A204.1 (cell line): ENCODE measurements around the gene ZNF710.

Experiments used
- FAIRE-seq: peaks from 2 replicates; lab custom pipeline; 2012; peaks lifted over from hg19 to GRCh38; lab: Jason Lieb, UNC

The ZNF710 gene

DNA sequence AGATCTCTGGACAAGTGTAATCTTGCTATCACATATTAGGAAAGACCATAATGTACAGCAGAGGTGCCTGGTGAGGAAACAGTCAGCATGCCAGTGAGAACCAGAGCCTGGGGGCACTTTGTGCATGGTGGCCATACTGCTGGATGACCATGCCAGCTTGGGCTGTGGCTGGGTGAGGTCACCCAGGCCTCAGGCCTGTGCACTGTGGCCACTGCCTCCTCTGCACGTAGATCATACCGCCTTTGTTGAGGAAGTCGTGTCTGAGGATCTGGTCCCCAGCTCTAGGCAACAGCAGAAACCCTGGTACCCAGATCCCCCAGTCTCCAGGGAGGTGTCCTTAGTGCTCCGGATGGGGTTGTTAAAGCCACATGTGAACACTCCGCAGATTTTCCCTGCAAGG is 38.9 kb downstream of the ZNF710 start:
- FAIRE-seq: no peak

GRCh38 chr15:90040618-90041017 is 39.5 kb downstream of the ZNF710 start:
- no peak for FAIRE-seq

DNA sequence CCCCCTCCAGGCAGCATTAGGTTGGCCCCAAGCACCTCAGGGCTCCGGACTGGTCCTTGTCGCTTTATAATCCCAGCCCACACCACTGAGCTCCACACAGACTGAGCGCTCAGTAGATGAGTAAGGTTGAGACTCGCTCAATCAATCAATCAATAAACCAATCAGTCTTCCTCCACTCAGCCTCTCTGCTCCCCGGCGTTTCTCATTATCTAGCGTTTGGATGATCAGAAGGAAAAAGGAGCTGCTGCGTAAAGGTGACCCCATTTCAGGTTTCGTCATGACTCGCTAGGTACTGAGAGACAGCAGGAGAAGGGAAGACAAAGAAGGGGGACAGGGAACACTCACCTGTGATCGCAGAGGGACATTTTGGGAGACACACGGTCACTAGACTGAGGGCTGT is 41.2 kb downstream of the ZNF710 start:
- no peak for FAIRE-seq

GRCh38 chr15:90042766-90043529 is 41.8 kb downstream of the ZNF710 start:
- FAIRE-seq: no peak

DNA sequence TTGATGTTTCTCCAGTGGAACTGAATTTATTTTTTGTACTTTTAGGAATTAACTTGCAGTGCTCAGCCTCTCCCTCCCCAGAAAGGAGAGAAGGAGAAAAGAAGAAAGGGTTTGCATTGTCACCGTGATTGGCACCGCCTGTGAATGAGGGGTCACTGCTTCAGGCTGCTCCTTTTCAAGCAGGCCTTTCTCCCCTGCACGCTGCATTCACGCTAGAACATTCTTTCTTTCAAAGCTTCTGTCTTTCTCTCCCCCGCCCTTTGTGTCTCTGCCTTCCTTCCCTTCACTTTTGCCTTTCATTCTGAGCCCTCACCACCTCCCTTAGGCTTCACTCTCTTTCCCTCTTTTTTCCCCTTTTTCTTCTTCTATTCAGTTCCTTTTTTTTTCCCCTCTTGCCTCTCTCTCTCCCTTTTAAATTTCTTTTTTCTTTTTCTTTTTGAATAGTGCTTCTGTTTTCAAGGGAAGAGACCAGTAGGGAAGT is 42.4 kb downstream of the ZNF710 start:
- FAIRE-seq: no peak

DNA sequence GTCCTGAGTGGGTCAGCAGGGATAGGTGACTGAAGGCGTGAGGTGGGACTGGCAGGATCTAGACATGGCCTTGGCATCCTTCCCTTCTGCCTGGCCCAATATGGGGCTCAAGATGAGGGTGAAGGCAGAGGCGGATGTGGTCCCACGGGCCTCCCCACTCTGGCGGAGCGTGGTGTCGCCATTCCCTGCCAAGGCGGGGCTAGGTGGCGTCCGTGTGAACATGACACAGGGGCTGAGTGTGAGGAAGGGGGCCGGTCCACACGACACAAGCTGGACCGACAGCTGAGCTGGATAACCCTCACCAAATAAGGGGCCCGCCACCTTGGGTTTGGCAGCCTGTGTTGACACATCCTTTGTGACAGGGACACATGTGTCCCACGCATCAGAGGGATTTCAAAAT is 43.1 kb downstream of the ZNF710 start:
- no peak for FAIRE-seq

DNA sequence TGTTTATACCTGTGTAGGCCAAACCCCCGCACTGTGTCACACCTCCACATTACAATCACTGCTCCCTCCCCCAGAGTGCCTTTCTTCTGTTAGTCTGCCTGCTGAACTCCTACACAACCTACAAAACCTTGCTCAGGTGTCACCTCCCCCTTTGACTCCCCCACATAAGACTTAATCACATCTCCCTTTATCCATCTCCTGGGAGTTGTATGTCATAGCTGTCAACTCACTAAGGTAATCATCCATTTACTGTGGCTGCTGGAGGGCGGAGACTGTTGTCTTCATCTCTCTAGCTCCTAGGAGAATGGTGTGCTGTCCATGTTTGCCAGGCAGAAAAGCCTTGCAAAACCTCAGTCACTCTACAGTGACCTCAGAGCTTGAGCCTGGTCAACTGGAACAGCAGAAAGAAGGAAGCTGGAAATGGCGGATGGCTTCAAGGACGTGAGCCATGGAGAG is 43.8 kb downstream of the ZNF710 start:
- no peak for FAIRE-seq

DNA sequence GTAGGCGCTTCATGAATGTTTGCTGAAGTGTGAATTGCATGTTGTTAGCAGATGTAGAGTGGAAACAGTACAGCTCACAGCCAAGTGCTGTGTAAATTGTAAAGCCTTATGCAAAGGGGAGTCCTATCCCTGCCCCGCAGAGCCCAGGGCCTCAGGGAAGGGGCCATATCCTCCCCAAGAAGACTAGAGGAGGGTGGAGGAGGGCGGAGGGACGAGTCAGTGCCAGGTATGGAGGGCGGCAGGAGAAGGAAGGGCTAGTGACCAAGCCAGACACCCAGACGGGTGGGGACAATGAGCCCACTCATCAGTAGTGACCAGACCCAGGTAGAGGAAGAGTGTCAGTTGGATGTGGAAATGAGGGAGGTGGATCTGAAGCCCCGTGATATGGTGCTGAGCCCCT is 45.2 kb downstream of the ZNF710 start:
- no peak for FAIRE-seq

DNA sequence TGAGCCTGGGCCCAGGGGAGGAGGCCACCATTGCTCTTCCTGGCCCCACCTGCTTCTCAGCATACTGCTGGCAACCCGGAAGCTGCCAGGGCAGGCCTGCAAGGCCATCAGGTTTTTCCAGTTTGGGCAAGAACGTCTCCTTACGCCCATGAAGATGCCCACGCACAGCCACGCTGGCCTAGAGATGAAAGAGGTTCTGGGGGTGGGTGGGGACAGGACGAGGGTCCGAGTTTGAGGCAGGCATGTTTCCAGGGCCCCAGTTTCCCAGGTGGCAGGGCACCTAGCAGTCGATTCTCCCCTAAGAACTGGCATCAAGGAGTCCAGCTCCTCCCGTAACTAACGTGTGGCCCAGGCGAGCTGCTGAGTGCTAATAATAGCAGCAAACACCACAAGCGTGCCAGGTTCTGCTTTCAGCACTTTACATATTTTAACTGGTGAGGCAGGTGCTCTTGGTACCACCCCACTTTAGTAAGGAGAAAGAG is 45.8 kb downstream of the ZNF710 start:
- no peak for FAIRE-seq

DNA sequence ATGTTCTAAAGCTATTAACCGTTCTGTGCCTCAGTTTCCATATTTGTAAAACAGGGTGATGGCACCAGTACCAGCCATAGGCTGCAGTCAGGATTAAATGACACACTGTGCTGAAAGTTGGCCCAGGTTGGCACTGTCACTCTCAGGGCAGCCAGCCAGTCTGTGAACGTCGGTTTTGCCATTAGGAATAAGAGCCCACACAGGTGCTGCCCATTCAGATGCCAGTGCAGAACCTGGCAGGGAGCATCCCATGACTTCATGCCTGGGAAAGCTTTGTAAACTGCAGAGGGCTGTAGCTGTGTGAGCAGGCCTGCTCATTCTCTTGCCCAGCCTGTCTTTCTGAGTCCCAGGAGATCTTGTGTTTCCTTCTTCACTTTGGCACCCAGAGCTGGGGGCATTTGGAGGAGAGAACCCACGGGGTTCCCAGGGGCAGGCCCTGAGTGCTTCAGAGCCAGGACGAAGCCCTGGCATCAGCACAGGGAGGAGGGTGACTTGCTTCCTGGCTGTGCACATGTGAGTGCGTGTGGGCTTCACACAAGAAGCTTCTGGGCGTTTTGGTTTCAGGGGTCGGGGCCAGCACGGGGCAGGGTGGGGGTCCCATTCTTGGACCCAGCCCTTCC is 46.9 kb downstream of the ZNF710 start:
- FAIRE-seq: no peak

GRCh38 chr15:90049030-90049429 is 47.9 kb downstream of the ZNF710 start:
- no peak for FAIRE-seq

DNA sequence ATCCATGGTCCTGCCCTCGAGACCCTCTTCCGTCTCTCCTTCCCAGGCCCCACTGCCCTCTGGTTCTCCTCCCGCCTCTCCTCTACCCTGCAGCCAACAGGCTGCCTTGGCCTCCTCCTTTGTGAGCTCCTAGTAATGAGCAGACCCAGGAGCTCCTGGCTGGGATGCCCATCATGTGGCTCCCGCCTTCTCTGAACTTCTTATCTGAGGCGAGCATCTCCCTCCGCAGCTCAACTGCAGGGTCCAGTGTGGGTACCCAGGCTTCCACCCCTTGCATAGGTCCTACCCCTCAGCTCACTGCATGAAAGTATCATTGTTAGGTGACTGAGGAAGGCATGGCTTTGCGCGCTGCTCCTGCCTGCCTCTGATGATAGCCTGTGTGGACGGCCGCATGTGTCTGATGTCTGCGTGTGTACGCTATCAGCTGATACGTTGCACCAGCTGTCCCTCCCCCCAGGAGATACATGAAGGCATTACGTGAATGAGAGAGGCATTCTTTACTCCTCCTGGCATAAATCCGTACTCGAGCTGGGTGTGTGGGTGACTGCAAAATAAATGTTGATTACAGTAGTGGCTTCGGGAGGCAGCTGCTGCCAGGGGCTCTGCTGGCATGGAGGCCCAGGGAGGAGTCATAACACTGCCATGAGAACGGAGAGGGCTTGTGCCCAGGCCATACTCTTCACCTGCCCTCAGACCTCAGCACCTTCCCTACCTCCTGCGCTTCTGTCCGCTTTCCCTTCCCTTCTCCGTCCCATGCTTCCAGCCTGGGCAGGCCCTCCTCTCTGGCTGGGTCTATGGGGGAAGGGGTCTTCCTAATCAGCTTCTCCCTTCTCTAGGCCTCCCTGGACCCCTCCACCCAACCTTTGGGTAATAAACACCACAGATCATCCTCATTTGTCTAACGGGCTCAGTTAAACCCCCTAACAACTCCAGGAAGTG is 48.8 kb downstream of the ZNF710 start:
- FAIRE-seq: no peak

DNA sequence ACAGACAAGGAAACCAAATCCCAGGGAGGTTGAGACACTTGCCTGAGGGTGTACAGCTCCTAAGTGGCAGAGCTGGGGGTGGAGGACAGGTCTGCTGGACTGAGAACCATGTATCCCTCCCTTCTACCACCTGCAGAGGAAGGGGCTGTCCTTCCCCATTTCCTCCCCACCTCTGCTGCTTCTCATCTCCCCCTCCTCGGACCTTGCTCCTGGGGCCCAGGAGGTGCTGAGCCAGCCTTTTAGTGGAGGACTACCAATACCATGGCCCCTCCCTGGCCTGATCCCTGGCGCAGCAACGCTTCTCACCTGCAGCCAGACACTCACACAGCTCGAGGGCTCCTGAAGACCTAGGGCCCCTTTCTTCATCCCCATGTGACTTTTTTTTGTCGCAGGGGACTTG is 50.8 kb downstream of the ZNF710 start:
- no peak for FAIRE-seq

DNA sequence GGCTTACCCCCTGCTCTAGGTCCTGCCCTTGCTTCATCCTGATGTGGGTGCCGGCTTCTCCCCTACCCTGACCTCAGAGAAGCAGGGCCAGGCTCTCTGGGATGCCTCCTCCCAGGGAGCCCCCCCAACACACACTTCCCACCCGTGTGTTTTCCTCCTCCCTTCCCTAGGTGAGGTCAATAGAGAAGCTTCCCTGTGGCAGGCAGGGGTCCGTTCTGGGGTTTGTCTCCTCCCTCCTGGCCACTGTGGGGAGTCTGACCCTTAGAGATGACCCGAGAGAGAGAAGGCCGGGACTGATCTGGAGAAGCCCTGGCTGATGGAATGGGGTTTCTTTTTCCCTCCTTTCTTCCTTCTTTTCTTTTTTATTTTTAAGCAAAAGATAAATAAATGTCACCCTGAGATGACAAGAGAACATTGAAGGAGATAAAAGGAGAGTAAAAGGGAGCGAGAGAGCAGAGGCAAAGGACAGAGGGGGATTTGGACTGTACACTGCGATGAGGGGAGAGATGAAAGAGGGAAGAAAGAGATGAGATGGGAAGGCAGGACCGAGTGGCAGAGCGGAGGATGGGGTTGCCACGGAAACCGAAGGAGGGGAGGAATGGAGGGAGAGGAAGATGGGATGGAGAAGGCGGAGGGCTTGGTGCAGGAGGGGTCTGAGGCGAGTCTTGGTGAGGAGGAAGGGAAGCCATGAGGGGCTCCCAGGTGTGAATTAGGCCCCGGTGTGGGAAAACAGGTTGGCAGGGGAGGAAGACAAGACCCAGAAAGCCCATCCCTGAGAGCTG is 52.8 kb downstream of the ZNF710 start:
- FAIRE-seq: no peak

GRCh38 chr15:90054618-90055097 is 53.5 kb downstream of the ZNF710 start:
- no peak for FAIRE-seq

DNA sequence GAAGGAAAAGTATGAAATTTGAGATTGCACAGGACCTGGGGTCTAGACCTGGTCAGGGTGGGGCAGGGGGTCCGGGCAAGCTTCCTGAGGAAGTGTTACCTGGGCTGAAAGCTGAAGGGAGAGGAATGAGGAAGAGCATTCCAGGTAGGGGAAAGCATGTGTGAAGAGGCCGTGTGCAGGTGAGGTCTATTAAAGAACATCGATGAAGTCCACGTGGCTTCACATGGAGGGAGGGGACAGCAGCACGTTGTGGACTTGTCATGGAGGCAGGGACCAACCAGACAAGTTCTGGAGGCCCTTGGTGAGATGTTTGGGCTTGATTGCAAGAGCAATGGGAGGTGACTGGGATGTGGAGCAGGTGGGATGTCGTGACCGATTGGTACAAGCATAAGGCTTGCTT is 54.1 kb downstream of the ZNF710 start:
- FAIRE-seq: no peak

GRCh38 chr15:90056529-90056928 is 55.4 kb downstream of the ZNF710 start:
- FAIRE-seq: no peak

DNA sequence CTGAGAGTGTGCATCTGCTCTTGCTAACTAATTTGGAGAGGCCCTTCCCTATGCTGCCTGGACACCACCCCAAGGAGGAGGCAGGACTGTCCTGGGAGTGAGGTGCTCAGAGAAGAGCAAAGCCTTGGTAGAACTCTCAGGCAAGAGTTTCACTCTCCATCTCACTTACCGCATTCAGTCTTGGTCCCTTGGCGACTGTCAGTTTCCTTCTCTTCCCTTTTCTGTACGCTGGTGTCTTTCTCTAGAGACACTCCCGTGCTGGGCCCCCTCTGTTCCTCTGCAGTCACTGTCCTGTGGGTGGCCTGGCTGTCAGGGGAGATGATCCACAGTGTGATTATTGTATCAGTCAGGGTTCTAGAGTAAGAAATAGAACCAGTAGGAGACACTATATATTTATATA is 57.2 kb downstream of the ZNF710 start:
- no peak for FAIRE-seq

DNA sequence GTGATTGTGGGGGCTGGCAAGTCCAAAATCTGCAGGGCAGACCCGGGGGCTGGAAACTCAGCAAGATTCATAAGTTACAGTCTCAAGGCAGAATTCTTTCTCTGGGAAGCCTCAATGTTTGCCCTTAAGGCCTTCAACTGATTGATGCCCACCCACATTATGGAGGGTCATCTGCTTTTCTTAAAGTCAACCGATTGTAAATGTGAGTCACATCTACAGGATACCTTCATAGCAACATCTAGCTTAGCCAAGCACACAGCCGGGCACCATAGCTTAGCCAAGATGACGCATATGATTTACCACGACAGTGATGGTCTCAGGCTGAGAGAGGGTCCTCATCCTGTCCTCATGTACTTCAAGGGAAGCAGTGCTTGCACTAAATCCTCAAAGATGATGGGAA is 57.7 kb downstream of the ZNF710 start:
- FAIRE-seq: no peak

DNA sequence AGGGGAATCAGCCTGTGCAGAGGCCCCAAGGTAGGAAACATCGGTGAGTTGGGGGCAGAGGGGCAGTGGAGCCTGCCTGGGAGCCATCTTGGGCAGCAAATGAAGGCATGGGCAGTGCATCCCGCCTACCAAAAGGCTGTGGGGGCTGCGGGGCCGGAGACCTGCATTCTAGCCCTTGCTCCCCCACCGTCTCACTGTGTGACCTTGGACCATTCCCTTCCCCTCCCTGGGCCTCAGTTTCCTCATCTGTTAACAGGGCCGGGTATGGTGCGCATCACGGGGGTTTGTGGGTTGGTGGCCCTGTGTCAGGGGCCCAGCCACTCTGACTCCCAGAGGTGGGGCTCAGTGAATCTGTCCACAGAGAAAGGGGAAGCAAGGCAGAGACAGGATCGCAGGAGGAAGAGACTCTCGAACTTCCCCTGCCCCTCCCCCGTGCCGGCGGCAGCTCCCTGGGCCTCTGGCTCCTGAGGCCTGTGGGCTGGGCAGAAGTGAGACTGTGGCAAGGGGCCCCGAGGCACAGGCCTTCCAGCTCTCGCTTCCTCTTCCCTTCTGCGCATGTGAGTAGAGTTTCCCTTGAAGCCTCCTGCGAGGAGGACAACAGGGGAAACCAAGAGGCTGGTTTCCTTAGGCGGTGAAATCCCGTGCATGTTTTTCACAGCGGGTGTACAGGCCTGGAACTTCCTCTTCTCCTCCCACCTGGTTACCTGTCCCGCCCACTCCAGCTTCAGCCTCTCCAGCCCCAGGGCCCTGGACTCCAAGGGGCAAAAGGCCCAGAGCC is 58.3 kb downstream of the ZNF710 start:
- no peak for FAIRE-seq

DNA sequence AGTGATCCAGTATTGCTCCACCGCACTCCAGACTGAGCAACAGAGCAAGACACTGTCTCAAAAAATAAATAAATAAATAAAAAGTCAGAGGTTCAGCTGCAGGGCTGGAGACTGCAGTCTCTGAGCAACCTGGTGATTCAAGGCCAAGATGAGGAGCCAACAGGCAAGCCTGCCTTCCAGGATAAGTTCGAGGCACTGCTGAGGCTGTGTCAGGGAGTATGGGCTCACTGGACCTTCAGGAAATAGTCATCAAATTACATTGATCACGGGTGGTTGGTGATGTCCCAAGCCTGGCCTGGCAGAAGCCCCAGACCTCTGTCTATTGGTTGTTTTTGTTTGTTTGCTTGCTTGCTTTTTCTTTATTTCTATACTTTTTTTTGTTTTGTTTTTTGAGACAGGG is 59.7 kb downstream of the ZNF710 start:
- FAIRE-seq: no peak
